ENCODE results near the gene DHX40.

Gene DHX40

DNA sequence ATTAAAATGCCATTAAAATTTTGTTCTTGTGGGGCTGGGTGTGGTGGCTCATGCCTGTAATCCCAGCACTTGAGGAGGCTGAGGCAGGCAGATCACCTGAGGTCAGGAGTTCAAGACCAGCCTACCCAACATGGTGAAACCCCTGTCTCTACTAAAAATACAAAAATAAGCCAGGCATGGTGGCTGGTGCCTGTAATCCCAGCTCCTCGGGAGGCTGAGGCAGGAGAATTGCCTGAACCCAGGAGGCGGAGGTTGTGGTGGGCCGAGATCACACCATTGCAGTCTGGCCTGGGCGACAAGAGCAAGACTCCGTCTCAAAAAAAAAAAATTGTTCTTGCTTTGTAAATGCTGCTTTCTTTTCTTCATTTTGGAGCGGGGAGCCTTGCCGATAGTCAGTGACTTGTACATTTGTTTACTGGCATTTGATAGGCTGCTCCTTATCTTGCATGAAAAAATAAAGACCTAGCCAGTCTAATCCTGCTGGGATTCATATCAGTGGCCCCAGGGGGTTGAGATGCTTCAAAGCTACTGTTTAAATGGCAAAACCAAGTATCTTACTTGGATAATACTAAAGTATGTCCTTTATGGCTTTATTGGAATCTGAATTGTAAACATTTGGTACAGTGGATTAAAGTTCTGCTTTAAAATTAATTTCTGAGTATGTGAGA lies 51.0 kb downstream of the DHX40 start:
- Histone ChIP-seq H3K9ac (no peak overlapping the region), H3K27me3 (ENCODE audit: insufficient read depth, low read depth) (no peaks in the 10 kb centered on the region), H3K36me3 (ENCODE audit: insufficient read depth) (no peaks in the 10 kb centered on the region), H3K4me2 (no peak overlapping the region), H3K4me3 (IDR thresholded peaks at IDR 0.05; ENCODE audit: insufficient read depth, low read depth, low read length) (no peak overlapping the region), H3K27ac (no peak overlapping the region), H3K4me1 (ENCODE audit: low read depth, poor library complexity, severe bottlenecking) (peaks cover 26% of the 10 kb centered on the region), H3K79me2 (ENCODE audit: insufficient read depth, low read depth) (peaks cover 23% of the 10 kb centered on the region), H4K20me1 (ENCODE audit: insufficient read depth) (peaks cover 7% of the 10 kb centered on the region), H2AFZ (ENCODE audit: low read depth) (no peak overlapping the region)
- TF ChIP-seq, protein P1, sequence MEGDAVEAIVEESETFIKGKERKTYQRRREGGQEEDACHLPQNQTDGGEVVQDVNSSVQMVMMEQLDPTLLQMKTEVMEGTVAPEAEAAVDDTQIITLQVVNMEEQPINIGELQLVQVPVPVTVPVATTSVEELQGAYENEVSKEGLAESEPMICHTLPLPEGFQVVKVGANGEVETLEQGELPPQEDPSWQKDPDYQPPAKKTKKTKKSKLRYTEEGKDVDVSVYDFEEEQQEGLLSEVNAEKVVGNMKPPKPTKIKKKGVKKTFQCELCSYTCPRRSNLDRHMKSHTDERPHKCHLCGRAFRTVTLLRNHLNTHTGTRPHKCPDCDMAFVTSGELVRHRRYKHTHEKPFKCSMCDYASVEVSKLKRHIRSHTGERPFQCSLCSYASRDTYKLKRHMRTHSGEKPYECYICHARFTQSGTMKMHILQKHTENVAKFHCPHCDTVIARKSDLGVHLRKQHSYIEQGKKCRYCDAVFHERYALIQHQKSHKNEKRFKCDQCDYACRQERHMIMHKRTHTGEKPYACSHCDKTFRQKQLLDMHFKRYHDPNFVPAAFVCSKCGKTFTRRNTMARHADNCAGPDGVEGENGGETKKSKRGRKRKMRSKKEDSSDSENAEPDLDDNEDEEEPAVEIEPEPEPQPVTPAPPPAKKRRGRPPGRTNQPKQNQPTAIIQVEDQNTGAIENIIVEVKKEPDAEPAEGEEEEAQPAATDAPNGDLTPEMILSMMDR (conservative IDR thresholded peaks at IDR 0.05; ENCODE audit: low read depth, low read length) = no peak

DNA sequence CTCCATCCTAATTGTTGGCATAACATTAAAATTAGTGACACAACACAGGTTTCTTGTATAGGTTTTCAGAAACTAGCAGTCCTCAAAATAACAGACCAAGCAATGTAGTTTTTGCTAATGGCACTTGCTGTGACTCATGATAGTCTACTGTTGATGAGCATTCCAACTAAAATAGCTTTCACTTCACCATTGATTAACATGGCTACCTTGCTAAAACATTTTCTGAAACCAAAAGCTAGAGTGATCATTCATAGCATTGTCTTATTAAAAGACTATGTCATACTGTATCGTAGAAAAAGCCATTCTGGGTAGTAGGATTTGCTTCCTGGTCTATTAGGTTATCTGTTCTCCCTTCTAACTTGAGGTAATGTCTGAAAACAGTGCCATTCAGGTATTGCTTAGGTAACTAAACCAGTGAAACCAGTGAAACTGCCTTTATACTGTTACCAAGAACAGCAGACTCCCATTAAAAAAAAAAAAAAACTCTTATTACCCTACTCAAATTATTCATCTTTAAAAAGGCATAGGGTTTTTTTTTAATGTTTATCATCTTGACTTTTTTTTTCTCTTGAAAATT lies 51.8 kb downstream of the DHX40 start:
- Histone ChIP-seq H2AFZ (ENCODE audit: low read depth) (no peak overlapping the region), H3K27me3 (ENCODE audit: insufficient read depth, low read depth) (no peaks in the 10 kb centered on the region), H3K36me3 (ENCODE audit: insufficient read depth) (no peaks in the 10 kb centered on the region), H3K4me3 (IDR thresholded peaks at IDR 0.05; ENCODE audit: insufficient read depth, low read depth, low read length) (no peak overlapping the region), H3K27ac (peak overlapping the region; percentile 94; the same call in 1 of the 2 replicates), H4K20me1 (ENCODE audit: insufficient read depth) (peaks cover 15% of the 10 kb centered on the region), H3K4me2 (peak overlapping the region; percentile 58), H3K9ac (no peak overlapping the region), H3K79me2 (ENCODE audit: insufficient read depth, low read depth) (peaks cover 32% of the 10 kb centered on the region), H3K4me1 (ENCODE audit: low read depth, poor library complexity, severe bottlenecking) (peaks cover 35% of the 10 kb centered on the region)
- TF ChIP-seq, protein P1 (conservative IDR thresholded peaks at IDR 0.05; ENCODE audit: low read depth, low read length) = no peak

DNA sequence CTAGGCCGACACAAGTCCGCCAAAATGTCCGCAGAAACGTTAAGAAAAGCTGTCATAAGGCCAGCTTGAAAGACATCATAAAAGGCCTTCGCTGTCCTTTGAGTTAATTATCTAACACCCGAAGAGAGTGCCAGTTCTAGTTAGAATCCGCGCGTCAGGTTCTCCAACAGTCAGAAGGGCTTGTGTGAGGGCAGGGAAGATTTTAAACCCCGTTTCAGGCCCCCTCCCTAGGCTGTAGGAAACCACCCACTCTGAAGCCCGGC lies 53.6 kb downstream of the DHX40 start:
- peak overlapping the region; percentile 94 for H3K27ac ChIP-seq
- TF ChIP-seq, protein P1 (conservative IDR thresholded peaks at IDR 0.05; ENCODE audit: low read depth, low read length) = no peak
- H3K9ac ChIP-seq = peak overlapping the region; percentile 93
- peaks cover 49% of the 10 kb centered on the region for H3K79me2 ChIP-seq (ENCODE audit: insufficient read depth, low read depth)
- no peaks in the 10 kb centered on the region for H3K36me3 ChIP-seq (ENCODE audit: insufficient read depth)
- H4K20me1 ChIP-seq (ENCODE audit: insufficient read depth) = peaks cover 33% of the 10 kb centered on the region
- no peak overlapping the region for H3K4me3 ChIP-seq (IDR thresholded peaks at IDR 0.05; ENCODE audit: insufficient read depth, low read depth, low read length)
- H2AFZ ChIP-seq (ENCODE audit: low read depth) = peak overlapping the region; percentile 50
- no peaks in the 10 kb centered on the region for H3K27me3 ChIP-seq (ENCODE audit: insufficient read depth, low read depth)
- peaks cover 51% of the 10 kb centered on the region for H3K4me1 ChIP-seq (ENCODE audit: low read depth, poor library complexity, severe bottlenecking)
- H3K4me2 ChIP-seq = peak overlapping the region; percentile 58

DNA sequence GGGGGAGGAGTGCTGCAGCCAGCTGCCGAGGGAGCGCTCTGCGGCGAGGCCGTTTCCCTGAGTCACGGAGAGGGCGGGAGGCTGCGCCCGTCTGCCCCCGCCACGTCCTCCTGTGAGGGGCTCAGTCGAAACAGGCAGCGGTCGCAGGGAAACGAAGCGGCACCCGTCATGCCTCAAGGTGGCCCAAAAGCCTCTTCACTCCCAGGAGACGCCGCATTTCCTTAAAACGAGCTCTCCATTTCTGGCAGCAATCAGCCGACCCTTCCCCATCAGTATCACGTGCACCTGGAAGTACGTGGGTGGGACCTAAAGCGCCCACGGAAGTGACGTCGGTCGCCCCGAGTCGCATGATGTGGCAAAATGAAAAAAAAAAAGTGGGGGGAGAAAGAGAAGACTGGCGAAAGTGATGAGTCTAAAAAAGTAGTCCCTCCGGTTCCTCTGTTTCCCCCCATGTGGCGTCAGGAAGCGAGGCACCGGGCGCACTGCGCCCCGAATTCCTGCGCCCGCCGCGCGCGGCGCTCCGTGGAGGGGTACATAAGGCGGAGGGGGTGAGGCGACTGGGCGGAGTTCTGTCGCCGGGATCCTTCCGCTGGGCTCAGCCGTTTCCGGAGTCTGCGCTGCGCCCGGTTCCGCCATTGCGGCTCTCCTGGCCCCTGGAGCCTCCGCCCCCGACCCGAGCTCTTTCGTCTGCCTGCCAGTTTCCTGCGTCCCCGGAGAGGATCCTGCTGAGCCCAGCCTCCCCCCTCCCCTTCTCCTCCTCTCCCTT lies 54.1 kb downstream of the DHX40 start, which contains the start of gene CLTC:
TSS of gene CLTC (plus strand) at position 598 of the 766 bp plus-strand sequence. CDS start 237 bp downstream, outside the sequence.
- Histone ChIP-seq H2AFZ (ENCODE audit: low read depth) (peak within 1 kb of the TSS; percentile 50), H3K4me1 (ENCODE audit: low read depth, poor library complexity, severe bottlenecking) (peaks cover 54% of the 10 kb centered on the region), H3K79me2 (ENCODE audit: insufficient read depth, low read depth) (peaks cover 54% of the 10 kb centered on the region), H3K4me2 (peak within 1 kb of the TSS; percentile 88), H3K27ac (peak within 1 kb of the TSS; percentile 94), H3K4me3 (IDR thresholded peaks at IDR 0.05; ENCODE audit: insufficient read depth, low read depth, low read length) (no peak within 1 kb of the TSS), H4K20me1 (ENCODE audit: insufficient read depth) (peaks cover 34% of the 10 kb centered on the region), H3K9ac (peak within 1 kb of the TSS; percentile 93), H3K27me3 (ENCODE audit: insufficient read depth, low read depth) (no peaks in the 10 kb centered on the region), H3K36me3 (ENCODE audit: insufficient read depth) (no peaks in the 10 kb centered on the region)
- TF ChIP-seq, protein P1 (conservative IDR thresholded peaks at IDR 0.05; ENCODE audit: low read depth, low read length) = no peak

Data from KMS-11 (cell line).